ENCODE data around the gene DMC1.
"Not testable (repeated sequence)": the region's sequence is repeated elsewhere in the genome, so short reads cannot be mapped to it uniquely, and the experiment has no call there.

Gene DMC1

GRCh38 chr22:38474003-38474607, 95.9 kb downstream of the DMC1 start:
- FAIRE-seq: no peak
- DNase-seq (ENCODE audit: insufficient read length, low spot score): no peak

- no peak for FAIRE-seq
Observed at GRCh38 chr22:38471237-38471636, 98.7 kb downstream of the DMC1 start.

GRCh38 chr22:38470179-38470578, 99.8 kb downstream of the DMC1 start:
- not testable (repeated sequence) for DNase-seq (ENCODE audit: insufficient read length, low spot score); FAIRE-seq

More at GRCh38 chr22:38471237-38471636, 98.7 kb downstream of the DMC1 start:
- no peak for DNase-seq (ENCODE audit: insufficient read length, low spot score)

- DNase-seq (ENCODE audit: insufficient read length, low spot score) (no peak), FAIRE-seq (no peak)
Observed at GRCh38 chr22:38469306-38469781, 100.6 kb downstream of the DMC1 start.
